GM19328 (cell line): Measurements from ENCODE around the gene ZSWIM8.
"Not testable (repeated sequence)": the region's sequence is repeated elsewhere in the genome, so short reads cannot be mapped to it uniquely, and the experiment has no call there.

Experiments used
- ATAC-seq: cut with Tn5 transposase; IDR thresholded peaks from one replicate; pipeline ENCODE4 v1.9.1; 2021; ENCODE audit warnings: mild to moderate bottlenecking, moderate library complexity; ENCODE audit not compliant: unreplicated experiment

The ZSWIM8 gene

GRCh38 chr10:73773152-73773879 is 12.1 kb upstream of the ZSWIM8 start:
- no peak for ATAC-seq

- ATAC-seq, result no peak
These were observed 10.8 kb upstream of the ZSWIM8 start for GRCh38 chr10:73774637-73775036.

GRCh38 chr10:73779018-73779417 is 6.4 kb upstream of the ZSWIM8 start:
- ATAC-seq, result no peak

DNA sequence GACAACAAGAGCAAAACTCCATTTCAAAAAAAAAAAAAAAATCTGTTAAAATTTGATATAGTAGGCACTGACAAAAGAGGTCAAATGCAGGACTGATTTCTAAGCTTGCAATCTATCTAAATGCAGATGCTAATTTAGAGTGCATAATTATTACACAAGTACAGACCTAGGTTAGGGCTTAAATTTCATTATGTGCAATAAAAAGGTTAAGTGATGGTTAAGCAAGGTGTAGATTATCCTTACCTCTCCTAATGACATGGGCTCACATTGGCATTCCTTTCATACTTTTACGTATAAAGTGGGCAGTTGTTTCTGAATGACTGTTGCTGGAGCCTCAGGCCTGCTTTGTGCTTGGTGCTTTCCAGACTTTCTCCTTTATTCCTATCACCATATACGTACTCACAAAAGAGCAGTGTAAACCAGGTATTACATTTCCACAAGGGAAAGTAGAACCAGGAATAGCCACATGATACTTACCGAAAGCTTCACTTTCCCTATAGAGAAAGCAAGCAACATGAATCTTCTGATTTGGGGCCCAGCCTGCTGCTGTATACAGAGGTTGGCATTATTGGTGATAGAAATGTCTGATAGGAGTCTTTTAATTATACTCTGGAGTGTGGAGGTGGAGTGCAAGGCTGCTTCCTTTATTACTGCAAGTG is 5.7 kb upstream of the ZSWIM8 start:
- ATAC-seq, result no peak

GRCh38 chr10:73780301-73780700 is 5.1 kb upstream of the ZSWIM8 start:
- no peak for ATAC-seq

GRCh38 chr10:73780966-73781365 is 4.4 kb upstream of the ZSWIM8 start:
- ATAC-seq, result no peak

- no peak for ATAC-seq
These were observed 3.9 kb upstream of the ZSWIM8 start for GRCh38 chr10:73781548-73781878.

DNA sequence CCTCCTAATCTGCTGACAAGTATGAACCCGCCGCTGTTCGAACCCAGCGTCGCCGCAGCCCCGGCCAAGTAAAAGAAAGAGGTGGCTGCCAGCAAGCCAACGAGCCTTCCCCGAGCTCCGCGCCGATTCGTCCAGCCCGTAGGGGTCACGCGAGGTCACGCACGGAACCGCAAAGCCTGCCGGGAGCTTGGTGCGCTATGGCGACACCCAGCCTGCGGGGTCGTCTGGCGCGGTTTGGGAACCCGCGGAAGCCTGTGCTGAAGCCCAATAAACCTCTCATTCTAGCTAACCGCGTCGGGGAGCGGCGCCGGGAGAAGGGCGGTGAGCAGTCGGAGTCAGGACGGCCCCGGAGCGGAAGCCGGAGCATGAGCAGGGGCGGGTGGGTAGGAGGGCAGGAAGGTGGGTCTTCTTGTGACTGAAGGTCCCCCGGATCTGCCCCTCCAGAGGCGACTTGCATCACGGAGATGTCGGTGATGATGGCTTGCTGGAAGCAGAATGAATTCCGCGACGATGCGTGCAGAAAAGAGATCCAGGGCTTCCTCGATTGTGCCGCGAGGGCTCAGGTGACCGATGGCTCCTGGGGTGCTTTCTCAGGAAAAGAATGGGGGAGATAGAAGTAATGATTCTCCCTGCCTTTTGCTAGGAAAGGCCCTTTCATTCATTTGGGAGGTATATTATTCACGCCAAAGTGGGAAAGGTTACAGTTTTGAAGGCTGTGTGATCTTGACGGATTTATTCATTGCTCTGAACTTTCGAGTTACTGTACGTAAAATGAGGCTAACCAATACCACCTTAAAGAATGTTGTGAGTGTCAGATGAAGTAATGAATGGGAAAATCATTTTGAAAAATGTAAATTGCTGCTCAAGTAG is 3.3 kb upstream of the ZSWIM8 start, which contains the start of gene CHCHD1:
CHCHD1 (plus strand) TSS at position 170 of the 870 bp plus-strand sequence; CDS start at position 198, 28 bp downstream.
- ATAC-seq, result peak; percentile 41

DNA sequence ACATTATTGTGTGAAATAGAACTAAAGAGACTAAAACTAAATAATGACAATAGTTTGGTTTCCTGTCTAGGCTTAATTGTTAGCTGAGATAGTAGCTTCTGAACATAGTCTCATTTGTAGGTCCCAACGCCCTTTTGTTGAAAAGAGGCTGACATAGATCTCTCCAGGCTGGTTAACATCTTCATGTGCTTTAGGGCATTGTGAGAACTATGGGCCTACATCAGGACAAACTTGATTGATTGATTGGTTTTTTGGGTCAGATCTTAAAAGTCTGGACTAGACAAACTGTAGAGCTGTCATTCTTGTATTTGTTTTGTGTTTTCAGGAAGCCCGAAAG is 2.7 kb upstream of the ZSWIM8 start:
- ATAC-seq, result no peak

DNA sequence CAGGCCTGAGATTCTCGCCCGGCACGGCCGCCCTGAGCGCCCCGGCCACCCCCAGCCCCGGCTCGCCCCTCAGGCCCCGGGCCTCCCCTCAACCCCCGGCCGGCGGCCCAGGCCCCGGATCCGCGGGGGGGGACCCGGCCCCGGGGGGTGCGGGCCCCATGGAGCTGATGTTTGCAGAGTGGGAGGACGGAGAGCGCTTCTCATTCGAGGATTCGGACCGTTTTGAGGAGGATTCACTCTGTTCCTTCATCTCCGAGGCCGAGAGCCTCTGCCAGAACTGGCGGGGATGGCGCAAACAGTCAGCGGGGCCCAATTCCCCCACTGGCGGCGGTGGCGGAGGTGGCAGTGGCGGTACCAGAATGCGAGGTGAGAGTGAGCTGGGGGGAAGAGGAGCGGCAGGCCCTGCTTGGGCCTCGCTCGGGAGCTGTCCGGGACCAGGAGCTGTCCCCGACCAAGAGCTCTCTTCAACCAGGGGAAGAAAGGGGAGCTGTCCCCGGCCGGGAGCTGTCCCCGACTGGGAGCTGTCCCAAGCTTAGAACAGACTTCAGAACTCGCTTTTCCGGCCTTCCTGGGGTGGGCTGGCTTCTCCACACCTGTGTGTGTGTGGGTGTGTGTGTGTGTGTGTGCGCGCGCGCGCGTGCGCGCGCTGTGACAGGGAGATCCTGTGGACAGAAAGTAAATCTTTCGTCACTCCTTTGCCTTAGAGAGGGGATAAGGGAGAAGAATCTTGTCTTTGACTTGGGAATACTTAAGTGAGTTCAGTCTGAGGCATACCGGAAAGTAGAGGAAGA is 510 bp downstream of the ZSWIM8 start:
- ATAC-seq, result peak; percentile 8

DNA sequence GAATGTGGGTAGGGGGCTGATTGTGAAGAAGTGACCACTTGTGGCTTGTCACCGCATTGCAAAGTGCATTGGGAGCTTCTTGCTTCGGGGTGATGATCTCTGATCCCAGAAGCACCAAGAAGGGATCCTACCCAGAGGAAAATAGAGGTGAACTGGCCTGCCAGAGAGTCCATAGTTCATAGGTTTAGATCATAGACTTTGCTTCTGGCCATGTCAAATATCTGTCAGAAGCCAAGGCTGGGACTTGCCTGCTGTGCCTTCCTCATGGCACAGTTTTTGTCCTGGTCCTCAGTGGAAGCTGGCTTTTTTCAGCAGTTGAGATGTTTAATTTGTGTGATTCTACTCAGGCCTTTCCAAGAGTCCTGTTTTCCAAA is 1.1 kb downstream of the ZSWIM8 start:
- ATAC-seq, result no peak

DNA sequence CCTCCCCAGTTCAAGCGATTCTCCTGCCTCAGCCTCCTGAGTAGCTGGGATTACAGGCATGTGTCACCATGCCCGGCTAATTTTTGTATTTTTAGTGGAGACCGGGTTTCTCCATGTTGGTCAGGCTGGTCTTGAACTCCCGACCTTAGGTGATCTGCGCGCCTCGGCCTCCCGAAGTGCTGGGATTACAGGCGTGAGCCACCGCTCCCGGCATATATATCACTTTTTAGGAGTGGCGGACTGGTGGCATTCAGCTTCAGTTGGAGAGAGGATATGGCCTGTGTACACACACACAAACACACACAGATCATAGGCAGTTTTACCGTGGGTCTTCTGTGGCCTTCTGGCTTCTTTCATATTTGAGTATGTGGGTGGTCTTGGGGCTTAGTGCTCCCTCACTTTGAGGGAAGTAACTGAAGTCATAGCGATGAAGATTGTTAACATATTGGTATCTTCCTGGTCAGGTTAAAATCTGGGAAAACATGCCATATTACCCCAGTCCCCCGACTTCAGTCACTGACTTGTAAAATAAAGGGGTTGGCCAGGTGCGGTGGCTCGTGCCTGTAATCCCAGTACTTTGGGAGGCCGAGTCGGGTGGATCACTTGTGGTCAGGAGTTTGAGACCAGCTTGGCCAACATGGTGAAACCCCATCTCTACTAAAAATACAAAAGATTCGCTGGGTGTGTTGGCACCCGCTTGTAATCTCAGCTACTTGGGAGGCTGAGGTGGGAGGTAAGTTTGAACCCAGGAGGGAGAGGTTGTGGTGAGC is 1.8 kb downstream of the ZSWIM8 start:
- ATAC-seq, result not testable (repeated sequence)

DNA sequence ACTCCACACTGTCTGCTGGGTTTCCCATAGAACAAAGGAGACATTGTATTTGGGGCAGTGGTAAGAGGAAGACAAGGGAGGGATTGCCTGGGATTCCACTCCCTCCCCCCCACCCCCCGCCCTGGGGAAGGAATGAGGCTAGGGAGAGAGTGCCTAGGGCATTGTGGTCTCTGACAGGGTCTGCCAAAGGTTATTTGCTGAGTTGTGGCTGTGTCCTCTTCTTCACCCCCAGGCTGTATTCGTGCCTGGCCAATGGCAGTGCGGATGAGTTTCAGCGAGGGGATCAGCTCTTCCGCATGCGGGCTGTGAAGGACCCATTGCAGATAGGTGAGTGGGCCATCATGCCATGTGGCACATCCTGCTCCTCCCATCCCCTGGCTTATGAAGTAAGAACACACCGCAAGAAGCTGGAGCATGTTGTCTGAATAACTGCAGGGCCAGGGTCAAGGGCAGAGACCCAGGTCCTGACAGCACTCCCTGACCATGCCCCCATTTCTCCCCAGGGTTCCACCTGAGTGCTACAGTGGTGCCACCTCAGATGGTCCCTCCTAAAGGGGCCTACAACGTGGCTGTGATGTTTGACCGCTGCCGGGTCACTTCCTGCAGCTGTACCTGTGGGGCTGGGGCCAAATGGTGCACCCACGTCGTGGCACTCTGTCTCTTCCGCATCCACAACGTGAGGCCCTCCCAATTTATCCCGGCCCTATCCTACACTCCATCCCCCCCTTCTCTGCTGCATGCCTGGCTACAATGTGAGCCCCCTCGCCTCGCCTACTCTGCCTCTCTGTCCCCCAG is 3.7 kb downstream of the ZSWIM8 start:
- ATAC-seq, result no peak

DNA sequence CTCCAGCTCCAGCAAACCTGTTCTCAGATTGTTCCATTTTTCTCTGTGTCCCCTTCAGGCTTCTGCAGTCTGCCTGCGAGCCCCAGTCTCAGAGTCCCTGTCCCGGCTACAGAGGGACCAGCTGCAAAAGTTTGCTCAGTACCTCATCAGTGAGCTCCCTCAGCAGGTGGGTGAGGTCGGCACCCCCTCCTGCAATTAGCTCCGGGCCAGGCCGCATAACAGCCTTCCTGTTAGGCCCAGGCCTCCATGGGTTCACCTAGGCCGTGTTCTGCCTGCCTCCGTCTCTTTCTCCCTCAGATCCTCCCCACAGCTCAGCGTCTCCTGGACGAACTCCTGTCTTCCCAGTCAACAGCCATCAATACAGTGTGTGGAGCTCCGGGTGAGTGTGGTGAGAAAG is 4.3 kb downstream of the ZSWIM8 start:
- no peak for ATAC-seq

GRCh38 chr10:73790886-73791625 is 5.7 kb downstream of the ZSWIM8 start:
- no peak for ATAC-seq

GRCh38 chr10:73791871-73792400 is 6.5 kb downstream of the ZSWIM8 start:
- ATAC-seq, result no peak

DNA sequence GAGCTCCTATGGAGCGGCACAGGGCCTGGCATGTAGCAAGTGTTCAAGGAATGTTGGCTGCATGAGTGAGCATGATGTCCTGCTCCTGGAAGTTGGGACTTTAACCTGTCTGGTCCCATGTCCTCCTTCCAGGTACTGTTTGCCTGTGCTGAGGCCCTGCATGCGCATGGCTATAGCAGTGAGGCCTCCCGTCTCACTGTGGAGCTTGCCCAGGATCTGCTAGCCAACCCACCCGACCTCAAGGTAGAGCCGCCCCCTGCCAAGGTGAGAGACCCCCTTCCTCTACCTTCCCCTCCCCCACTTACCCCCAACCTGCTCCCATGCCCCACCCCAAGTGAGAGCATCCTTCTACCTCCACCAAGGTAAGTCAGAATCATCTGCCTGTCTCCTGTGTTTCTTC is 8.1 kb downstream of the ZSWIM8 start:
- no peak for ATAC-seq

DNA sequence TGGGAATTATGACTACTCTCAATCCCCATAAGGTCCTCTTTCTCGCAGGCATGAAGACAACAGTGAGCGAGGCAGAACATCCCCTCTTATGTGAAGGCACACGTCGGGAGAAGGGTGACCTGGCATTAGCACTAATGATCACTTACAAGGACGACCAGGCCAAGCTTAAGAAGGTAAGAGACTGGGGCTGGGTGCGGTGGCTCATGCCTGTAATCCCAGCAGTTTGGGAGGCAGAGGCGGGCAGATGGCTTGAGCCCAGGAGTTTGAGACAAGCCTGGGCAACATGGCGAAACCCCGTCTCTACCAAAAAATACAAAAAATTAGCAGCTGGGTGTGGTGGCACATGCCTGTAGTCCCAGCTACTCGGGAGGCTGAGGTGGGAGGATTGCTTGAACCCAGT is 10.1 kb downstream of the ZSWIM8 start:
- ATAC-seq, result not testable (repeated sequence)

GRCh38 chr10:73796035-73796434 is 10.6 kb downstream of the ZSWIM8 start:
- ATAC-seq, result not testable (repeated sequence)
